CD14-positive monocyte (primary cell): Measurements from ENCODE around the gene FAM117B. TPM values are rescaled to one million over a fixed set of nuclear protein-coding genes. Genes with fewer than 3 reads are reported as not detected.

Source experiments
- DNase-seq, 3 donors: peaks; one replicate each; pipeline ENCODE4 v3.0.0-alpha.2; 2011 to 2022
- H2AFZ ChIP-seq: 2 replicates; pipeline ENCODE4 v1.6.0; 2012; ENCODE audit warnings: mild to moderate bottlenecking, low read depth, low read length, inconsistent platforms; ENCODE audit not compliant: insufficient read depth, poor library complexity, severe bottlenecking
- H3K27ac ChIP-seq, 2 donors: 1 replicate in 1 of 2; 2 replicates in 1 of 2; pipeline ENCODE4 v1.5.1; 2012 to 2013; ENCODE audit warnings: low read length in 2 of 2, control low read depth in 1 of 2, inconsistent platforms in 1 of 2, low read depth in 1 of 2, mild to moderate bottlenecking in 1 of 2
- H3K27me3 ChIP-seq, 2 donors: one replicate each; pipeline versions ENCODE4 v1.6.0 to v1.6.1; 2011 to 2013; ENCODE audit warnings: low read length in 2 of 2; ENCODE audit not compliant: control insufficient read depth in 2 of 2, insufficient read depth in 2 of 2
- H3K36me3 ChIP-seq, 2 donors: replicated peaks in 1 of 2; 1 replicate in 1 of 2; 2 replicates in 1 of 2; pipeline versions ENCODE4 v1.5.1 to v1.6.1; 2012 to 2013; ENCODE audit warnings: low read length in 2 of 2, control low read depth in 1 of 2, inconsistent platforms in 1 of 2, mild to moderate bottlenecking in 1 of 2; ENCODE audit not compliant: insufficient read depth in 2 of 2, control insufficient read depth in 1 of 2
- H3K4me1 ChIP-seq, 2 donors: 1 replicate in 1 of 2; 2 replicates in 1 of 2; pipeline versions ENCODE4 v1.5.1 to v1.6.1; 2012 to 2013; ENCODE audit warnings: low read length in 2 of 2, control low read depth in 1 of 2, inconsistent platforms in 1 of 2, mild to moderate bottlenecking in 1 of 2, moderate library complexity in 1 of 2; ENCODE audit not compliant: insufficient read depth in 2 of 2, control insufficient read depth in 1 of 2
- H3K4me2 ChIP-seq: replicated peaks from 2 replicates; pipeline ENCODE3; 2012; ENCODE audit warnings: low read length, moderate library complexity, mild to moderate bottlenecking; ENCODE audit not compliant: poor library complexity, severe bottlenecking; ENCODE audit errors: extremely low read depth
- H3K4me3 ChIP-seq, 3 experiments: fragments of 200-600 bp in 1 of 3; sonication (generic) in 1 of 3; replicated peaks in 1 of 3; 1 replicate in 2 of 3; 2 replicates in 1 of 3; pipeline ENCODE4 v1.5.1; 2011 to 2013; ENCODE audit warnings: low read length in 3 of 3, mild to moderate bottlenecking in 3 of 3, control low read depth in 2 of 3, low read depth in 2 of 3, inconsistent platforms in 1 of 3, moderate library complexity in 1 of 3
- H3K79me2 ChIP-seq: 2 replicates; pipeline ENCODE4 v1.6.0; 2012; ENCODE audit warnings: mild to moderate bottlenecking, control low read depth, inconsistent platforms, low read length, moderate library complexity; ENCODE audit not compliant: insufficient read depth
- H3K9ac ChIP-seq: 2 replicates; pipeline ENCODE4 v1.6.0; 2017; ENCODE audit warnings: low read length, mild to moderate bottlenecking; ENCODE audit not compliant: insufficient read depth, poor library complexity, severe bottlenecking
- H3K9me3 ChIP-seq, 2 donors: replicated peaks in 1 of 2; 1 replicate in 1 of 2; 2 replicates in 1 of 2; pipeline versions ENCODE4 v1.5.1 to v1.6.1; 2012 to 2013; ENCODE audit warnings: low read length in 2 of 2, control low read depth in 1 of 2; ENCODE audit not compliant: control insufficient read depth in 1 of 2, insufficient read depth in 1 of 2
- H4K20me1 ChIP-seq: 2 replicates; pipeline ENCODE4 v1.6.0; 2012; ENCODE audit warnings: mild to moderate bottlenecking, low read length, control low read depth, moderate library complexity; ENCODE audit not compliant: insufficient read depth
- H3K27ac Mint-ChIP-seq, 7 donors: one replicate each; pipeline ENCODE4 v1.8.0; 2020; ENCODE audit warnings: mild to moderate bottlenecking in 7 of 7, mixed read lengths in 7 of 7, moderate library complexity in 6 of 7, inconsistent platforms in 2 of 7
- H3K27me3 Mint-ChIP-seq, 3 donors: one replicate each; pipeline ENCODE4 v1.8.0; 2021 to 2022; ENCODE audit warnings: low read depth in 3 of 3, mild to moderate bottlenecking in 3 of 3, mixed read lengths in 3 of 3, moderate library complexity in 3 of 3, inconsistent platforms in 1 of 3
- H3K36me3 Mint-ChIP-seq, 2 donors: one replicate each; pipeline ENCODE4 v1.8.0; 2020; ENCODE audit warnings: mixed read lengths in 2 of 2, inconsistent platforms in 1 of 2, mild to moderate bottlenecking in 1 of 2
- H3K4me1 Mint-ChIP-seq: one replicate; pipeline ENCODE4 v1.8.0; 2020; ENCODE audit warnings: mild to moderate bottlenecking, mixed read lengths
- H3K4me3 Mint-ChIP-seq, 2 donors: one replicate each; pipeline ENCODE4 v1.8.0; 2020; ENCODE audit warnings: mild to moderate bottlenecking in 2 of 2, mixed read lengths in 2 of 2, moderate library complexity in 1 of 2
- H3K9me3 Mint-ChIP-seq, 7 donors: one replicate each; pipeline ENCODE4 v1.8.0; 2020 to 2022; ENCODE audit warnings: mixed read lengths in 7 of 7, mild to moderate bottlenecking in 6 of 7, moderate library complexity in 6 of 7, inconsistent platforms in 2 of 7
- CTCF ChIP-seq: fragments of 200-600 bp; IDR thresholded peaks from one replicate; pipeline ENCODE4 v1.8.0; 2022; ENCODE audit warnings: antibody characterized with exemption, mild to moderate bottlenecking
- WGBS: methylation state at CpG from one replicate; pipeline ENCODE4 v1.1.5; 2013; ENCODE audit warnings: missing lambda C conversion rate; ENCODE audit not compliant: insufficient coverage; 5-methylcytosine and 5-hydroxymethylcytosine counted together
- intact Hi-C, 2 donors: fragments of 100-400 bp; cut with micrococcal nuclease; formaldehyde crosslinking; loops; one replicate each; pipeline versions ENCODE4 v1.15.0 to v1.15.1; 2023
- polyA plus RNA-seq, 3 donors: library from polyadenylated mRNA; depleted of rRNA in 1 of 3; unstranded in 2 of 3; stranded (reverse) in 1 of 3; fragments of 300-500 nt in 2 of 3; fragments of >200 nt in 1 of 3; fragmentation: Illumina TruSeq in 2 of 3; gene quantifications; 1 replicate in 2 of 3; 2 replicates in 1 of 3; pipeline ENCODE4 v1.2.3, GENCODE V29; 2012 to 2021

FAM117B gene
- polyA plus RNA-seq, 3 donors = 4.6 to 5.5 (median 4.6) TPM

- H3K27me3 ChIP-seq = no peaks in the 10 kb centered on the region
- intact Hi-C loops = no loop called here
- Mint-ChIP-seq H3K4me1 (peaks cover 36% of the 10 kb centered on the region), H3K4me3 (no peak overlapping the region), H3K9me3 (peaks cover 0 to 2% (median 0%) of the 10 kb centered on the region in 7 donors), H3K27ac (no peak overlapping the region), H3K27me3 (no peaks in the 10 kb centered on the region), H3K36me3 (no peaks in the 10 kb centered on the region)
- H3K4me1 ChIP-seq = peaks cover 34 to 44% of the 10 kb centered on the region in 2 donors
- no peak for DNase-seq
- H3K9ac ChIP-seq = no peak overlapping the region
- no peak overlapping the region for H3K4me3 ChIP-seq
- H3K27ac ChIP-seq = no peak overlapping the region
- WGBS = no CpG with 5 or more reads among the region's 4 CpGs
- no peaks in the 10 kb centered on the region for H3K9me3 ChIP-seq
- no peak overlapping the region for H3K4me2 ChIP-seq
- no peak overlapping the region for H2AFZ ChIP-seq
- no peaks in the 10 kb centered on the region for H3K36me3 ChIP-seq
- H4K20me1 ChIP-seq = no peaks in the 10 kb centered on the region
- no peak for TF ChIP-seq CTCF
- no peaks in the 10 kb centered on the region for H3K79me2 ChIP-seq
Observed at GRCh38 chr2:202613479-202613878, 21.3 kb upstream of the FAM117B start.

DNA sequence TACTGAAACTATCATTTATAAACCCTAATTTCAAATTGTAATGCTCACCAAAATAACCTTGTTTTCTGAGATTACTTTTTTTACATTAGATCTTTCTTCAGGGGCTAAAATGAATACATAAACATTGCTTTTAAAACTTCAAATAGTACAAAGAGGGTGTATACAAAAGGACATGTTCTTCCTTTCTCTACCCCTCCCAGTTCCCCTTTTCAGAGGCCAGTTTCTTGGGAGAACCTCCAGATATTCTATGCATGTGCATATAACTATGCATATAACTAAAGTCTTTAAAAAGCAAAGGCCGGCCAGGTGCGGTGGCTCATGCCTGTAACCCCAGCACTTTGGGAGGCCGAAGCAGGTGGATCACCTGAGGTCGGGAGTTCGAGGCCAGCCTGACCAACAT lies 10.6 kb upstream of the FAM117B start:
- intact Hi-C loops = no loop called here
- no peaks in the 10 kb centered on the region for H3K36me3 Mint-ChIP-seq
- peaks cover 36 to 45% of the 10 kb centered on the region in 2 donors for H3K4me1 ChIP-seq

More for the DNA sequence above, 10.6 kb upstream of the FAM117B start:
- H3K27me3 ChIP-seq = no peaks in the 10 kb centered on the region
- peak overlapping the region; percentile 17 for H2AFZ ChIP-seq
- no peak overlapping the region for H3K9ac ChIP-seq
- H3K79me2 ChIP-seq = no peaks in the 10 kb centered on the region
- peak overlapping the region in 1 of 3 experiments; percentile 13 for H3K4me3 ChIP-seq
- TF ChIP-seq CTCF = no peak
- H3K9me3 ChIP-seq = no peaks in the 10 kb centered on the region
- Mint-ChIP-seq H3K4me3 (peak overlapping the region in 1 of 2 donors; percentile 21), H3K27me3 (peaks cover 0 to under 1% (median under 1%) of the 10 kb centered on the region in 3 donors), H3K27ac (peak overlapping the region; percentile 54 to 87 (median 73)), H3K9me3 (peaks cover 0 to 6% (median 1%) of the 10 kb centered on the region in 7 donors), H3K4me1 (peaks cover 26% of the 10 kb centered on the region)
- peak overlapping the region; percentile 23 to 75 for H3K27ac ChIP-seq
- no peaks in the 10 kb centered on the region for H3K36me3 ChIP-seq
- DNase-seq = peak in 2 of 3 donors; percentile 14 to 33
- H3K4me2 ChIP-seq = peak overlapping the region; percentile 60
- no CpG with 5 or more reads among the region's 5 CpGs for WGBS
- no peaks in the 10 kb centered on the region for H4K20me1 ChIP-seq
